HepG2 (cell line): Measurements from ENCODE around the gene CPT1C. TPM values are rescaled to one million over a fixed set of nuclear protein-coding genes. Genes with fewer than 3 reads are reported as not detected.
A peak's percentile ranks its signal among the peaks of the same experiment; 100 is the strongest.

Source experiments
- ATAC-seq: fragments of 200-7000 bp; cut with Tn5 transposase; 3 replicates; pipeline ENCODE4 v1.9.1; 2020; ENCODE audit warnings: mild to moderate bottlenecking, moderate library complexity
- BruUV-seq: library from RNA; stranded (reverse); fragments of 400-500 nt; replicated peaks from 2 replicates; lab custom pipeline; 2021; lab: Mats Ljungman, UMichigan
- CTCF ChIA-PET: fragments of 300-600 bp; formaldehyde crosslinking; extraction: SDS; loops from one replicate; lab custom pipeline; 2021; ENCODE audit warnings: low total read pairs, inconsistent platforms, low intra/inter-chr PET ratio; lab: Yijun Ruan, JAX
- POLR2A ChIA-PET: fragments of 350-600 bp; sonication (Branson Sonifier 250); formaldehyde crosslinking; loops from one replicate; lab custom pipeline; 2020; ENCODE audit warnings: antibody characterized with exemption, inconsistent platforms; lab: Yijun Ruan, JAX
- DNase-seq: peaks from one replicate; pipeline ENCODE4 v3.0.0-alpha.2; 2015; ENCODE audit warnings: low spot score
- FAIRE-seq: peaks from 3 replicates; lab custom pipeline; 2011; peaks lifted over from hg19 to GRCh38; lab: Jason Lieb, UNC
- H2AFZ ChIP-seq: one replicate; pipeline ENCODE4 v1.6.1; 2011; ENCODE audit warnings: low read length, inconsistent platforms
- H3K27ac ChIP-seq: fragments of 300-600 bp; 3 replicates; pipeline ENCODE4 v1.8.0; 2011; ENCODE audit warnings: mixed run types, mild to moderate bottlenecking, mixed read lengths, low read length, inconsistent platforms; ENCODE audit not compliant: insufficient read depth; ENCODE audit errors: extremely low read length
- H3K27me3 ChIP-seq, 2 experiments: fragments of 200-600 bp in 1 of 2; 2 replicates in 1 of 2; 3 replicates in 1 of 2; pipeline versions ENCODE4 v1.6.0 to v1.8.0; 2011; ENCODE audit warnings: low read length in 2 of 2, mild to moderate bottlenecking in 2 of 2, moderate library complexity in 2 of 2, inconsistent platforms in 1 of 2; ENCODE audit not compliant: insufficient read depth in 2 of 2, control insufficient read depth in 1 of 2
- H3K36me3 ChIP-seq, 2 experiments: fragments of 200-600 bp in 1 of 2; replicated peaks in 1 of 2; 2 replicates in 1 of 2; 3 replicates in 1 of 2; pipeline versions ENCODE4 v1.5.1 to v1.8.0; 2011; ENCODE audit warnings: low read length in 2 of 2, inconsistent platforms in 1 of 2; ENCODE audit not compliant: insufficient read depth in 2 of 2, control insufficient read depth in 1 of 2
- H3K4me1 ChIP-seq: 2 replicates; pipeline ENCODE4 v1.5.1; 2012; ENCODE audit warnings: low read length, inconsistent platforms; ENCODE audit not compliant: insufficient read depth
- H3K4me2 ChIP-seq: 2 replicates; pipeline ENCODE4 v1.6.0; 2011; ENCODE audit warnings: low read depth, low read length, inconsistent platforms
- H3K4me3 ChIP-seq, 3 experiments: fragments of 200-600 bp in 1 of 3; sonication (generic), shearing (Covaris generic) in 1 of 3; replicated peaks in 1 of 3; 2 replicates each; pipeline ENCODE4 v1.5.1; 2011 to 2016; ENCODE audit warnings: low read length in 3 of 3, inconsistent platforms in 2 of 3, low read depth in 2 of 3, mild to moderate bottlenecking in 2 of 3, control low read depth in 1 of 3, mixed read lengths in 1 of 3; ENCODE audit not compliant: insufficient read depth in 1 of 3
- H3K79me2 ChIP-seq: one replicate; pipeline ENCODE4 v1.6.1; 2011; ENCODE audit warnings: low read length, inconsistent platforms; ENCODE audit not compliant: insufficient read depth
- H3K9ac ChIP-seq: 2 replicates; pipeline ENCODE4 v1.6.0; 2011; ENCODE audit warnings: mild to moderate bottlenecking, low read depth, low read length, inconsistent platforms; ENCODE audit not compliant: insufficient read depth
- H3K9me3 ChIP-seq: 2 replicates; pipeline ENCODE4 v1.5.1; 2012; ENCODE audit warnings: mild to moderate bottlenecking, low read length
- H4K20me1 ChIP-seq: 2 replicates; pipeline ENCODE4 v1.6.0; 2011; ENCODE audit warnings: inconsistent platforms, mild to moderate bottlenecking, low read length, moderate library complexity; ENCODE audit not compliant: insufficient read depth
- CEBPG ChIP-seq: IDR thresholded peaks from 2 replicates; pipeline ENCODE4 v1.6.1; 2016
- CENPBD1 ChIP-seq: sonication (generic); formaldehyde crosslinking; IDR thresholded peaks from 2 replicates; pipeline ENCODE4 v1.8.0; 2022; ENCODE audit warnings: missing genetic modification reagents, low read depth, mild to moderate bottlenecking, borderline replicate concordance
- EZH2 ChIP-seq: conservative IDR thresholded peaks from 2 replicates; pipeline ENCODE4 v1.6.1; 2012; ENCODE audit warnings: mild to moderate bottlenecking, low read depth, low read length, moderate library complexity
- FOXM1 ChIP-seq: sonication (generic); formaldehyde crosslinking; IDR thresholded peaks from 2 replicates; pipeline ENCODE4 v1.5.0; 2020; ENCODE audit warnings: missing genetic modification reagents
- KLF9 ChIP-seq: IDR thresholded peaks from 2 replicates; pipeline ENCODE4 v1.6.1; 2016; ENCODE audit warnings: low read depth
- MBD4 ChIP-seq: IDR thresholded peaks from 2 replicates; pipeline ENCODE4 v1.6.1; 2012; ENCODE audit warnings: low read length, inconsistent platforms, borderline replicate concordance
- RAD51 ChIP-seq: fragments of 450-650 bp; IDR thresholded peaks from 2 replicates; pipeline ENCODE4 v1.6.1; 2016; ENCODE audit warnings: borderline replicate concordance
- TAF1 ChIP-seq: sonication (generic); formaldehyde crosslinking; IDR thresholded peaks from 2 replicates; pipeline ENCODE4 v1.4.0; 2020; ENCODE audit warnings: missing genetic modification reagents
- TCF12 ChIP-seq, 2 experiments: fragments of 450-650 bp in 1 of 2; sonication (generic) in 1 of 2; formaldehyde crosslinking in 1 of 2; IDR thresholded peaks; 2 replicates each; pipeline versions ENCODE4 v1.6.1 to v1.8.0; 2017 to 2022; ENCODE audit warnings: antibody characterized with exemption in 1 of 2, mild to moderate bottlenecking in 1 of 2, missing genetic modification reagents in 1 of 2, moderate library complexity in 1 of 2
- U2AF2 ChIP-seq: fragments of 200-400 bp; formaldehyde crosslinking; IDR thresholded peaks from 2 replicates; pipeline ENCODE4 v1.6.1; 2017; ENCODE audit warnings: low read depth, mild to moderate bottlenecking, low read length
- ZBTB38 ChIP-seq: sonication (generic); formaldehyde crosslinking; IDR thresholded peaks from 2 replicates; pipeline ENCODE4 v1.5.1; 2020; ENCODE audit warnings: mild to moderate bottlenecking, missing genetic modification reagents
- ZNF317 ChIP-seq: sonication (generic); formaldehyde crosslinking; IDR thresholded peaks from 2 replicates; pipeline ENCODE4 v1.5.0; 2020; ENCODE audit warnings: mild to moderate bottlenecking, missing genetic modification reagents
- ZNF484 ChIP-seq: sonication (generic); formaldehyde crosslinking; IDR thresholded peaks from 2 replicates; pipeline ENCODE4 v1.5.1; 2020; ENCODE audit warnings: mild to moderate bottlenecking, low read depth, missing genetic modification reagents, borderline replicate concordance
- ZNF547 ChIP-seq: sonication (generic); formaldehyde crosslinking; IDR thresholded peaks from 2 replicates; pipeline ENCODE4 v1.5.1; 2020; ENCODE audit warnings: mild to moderate bottlenecking, missing genetic modification reagents
- ZNF678 ChIP-seq: sonication (generic); formaldehyde crosslinking; IDR thresholded peaks from 2 replicates; pipeline ENCODE4 v1.4.0; 2020; ENCODE audit warnings: mild to moderate bottlenecking, missing genetic modification reagents
- ZNF850 ChIP-seq: sonication (generic); formaldehyde crosslinking; conservative IDR thresholded peaks from 2 replicates; pipeline ENCODE4 v1.9.0; 2021; ENCODE audit warnings: mild to moderate bottlenecking, missing genetic modification reagents
- ZNF891 ChIP-seq: sonication (generic); formaldehyde crosslinking; IDR thresholded peaks from 2 replicates; pipeline ENCODE4 v1.5.0; 2020; ENCODE audit warnings: mild to moderate bottlenecking, missing genetic modification reagents
- ZSCAN22 ChIP-seq: sonication (generic); formaldehyde crosslinking; IDR thresholded peaks from 2 replicates; pipeline ENCODE4 v1.4.0; 2020; ENCODE audit warnings: mild to moderate bottlenecking, missing genetic modification reagents
- WGBS: methylation state at CpG from one replicate; pipeline ENCODE4 v1.1.6; 2017; ENCODE audit warnings: low lambda C conversion rate; 5-methylcytosine and 5-hydroxymethylcytosine counted together
- in situ Hi-C: cut with HindIII; loops from 2 replicates; pipeline ENCODE4 v1.10.0; 2017; ENCODE audit warnings: low pct_unique_long_range_greater_than_20kb; ENCODE audit not compliant: extremely low pct_ligation_motif_present
- intact Hi-C: fragments of 100-400 bp; cut with micrococcal nuclease; formaldehyde crosslinking; loops from one replicate; pipeline ENCODE4 v1.10.0; 2022; ENCODE audit not compliant: unreplicated experiment
- polyA plus RNA-seq, 8 experiments: library from polyadenylated mRNA; depleted of rRNA in 3 of 8; stranded (reverse) in 7 of 8; unstranded in 1 of 8; fragments of >200 nt; fragmentation: Illumina TruSeq in 4 of 8; extraction: Trizol in 4 of 8; gene quantifications; 2 replicates each; pipeline versions ENCODE4 v1.2.1 to v1.2.3, GENCODE V29; 2011 to 2016; ENCODE audit warnings: low read depth in 4 of 8, missing spikeins in 1 of 8, mixed read lengths in 1 of 8; ENCODE audit not compliant: insufficient read depth in 1 of 8
- total RNA-seq, 5 experiments: library from RNA; depleted of rRNA; stranded (reverse); fragments of >200 nt; fragmentation: Illumina TruSeq; extraction: Trizol; gene quantifications; 2 replicates each; pipeline ENCODE4 v1.2.3, GENCODE V29; 2016; ENCODE audit warnings: low read depth in 1 of 5
- TF ChIP-seq, protein P1 (sequence below): sonication (generic); formaldehyde crosslinking; IDR thresholded peaks from 2 replicates; pipeline ENCODE4 v1.9.0; 2022; ENCODE audit warnings: low read depth, missing genetic modification reagents
- TF ChIP-seq, protein P2 (sequence below): sonication (generic); formaldehyde crosslinking; IDR thresholded peaks from 2 replicates; pipeline ENCODE4 v1.4.0; 2020; ENCODE audit warnings: low read depth, mild to moderate bottlenecking, missing genetic modification reagents

The CPT1C gene
- total and polyA plus RNA-seq, 2 of the 13 experiments (the other 11 are each of a cell fraction or from before 2014, with no cell fraction given), result 0.18 TPM; not detected in 1

GRCh38 chr19:49672131-49672919, 18.6 kb upstream of the CPT1C start (continued):
- TF ChIP-seq ZNF317 (CRISPR knock-in tag), result peak; percentile 67; the same call in 1 of the 2 replicates
- no peak for TF ChIP-seq TCF12 (IDR thresholded peaks at IDR 0.05)
- peak; percentile 69; the same call in 1 of the 2 replicates for TF ChIP-seq TCF12 (CRISPR knock-in tag; IDR thresholded peaks at IDR 0.05)
- TF ChIP-seq FOXM1 (CRISPR knock-in tag), result no peak
- no peak for TF ChIP-seq ZSCAN22
- TF ChIP-seq TAF1, result peak; percentile 63; the same call in 1 of the 2 replicates
- TF ChIP-seq MBD4, result no peak
- TF ChIP-seq KLF9 (CRISPR knock-in tag), result no peak
- TF ChIP-seq CEBPG, result no peak
- no peak for TF ChIP-seq ZNF678 (CRISPR knock-in tag)
- TF ChIP-seq ZBTB38, result peak; percentile 40; the same call in 1 of the 2 replicates
- TF ChIP-seq CENPBD1 (CRISPR knock-in tag), result no peak

GRCh38 chr19:49676136-49676783, 14.7 kb upstream of the CPT1C start:
- peak overlapping the region; percentile 35 to 99 (median 51); a peak in 5 of 6 replicates for H3K4me3 ChIP-seq
- peaks cover 32% of the 10 kb centered on the region for H4K20me1 ChIP-seq
- peak overlapping the region; percentile 95 for H3K9ac ChIP-seq
- FAIRE-seq (no peak), ATAC-seq (0 out of 3 replicates have a peak, but pooled peaks have one; percentile 4), DNase-seq (peak; percentile 80)
- TSS peak; percentile 71 for BruUV-seq
- ChIA-PET POLR2A (interaction anchor here (0.6 to 3.8 kb wide), 35 partner anchors 9 to 683 kb away, joined by 3 to 77 read pairs (median 4); partner anchors contain the start of genes ADM5, AKT1S1, AP2A1 and BCL2L12), CTCF (interaction anchor here (0.6 kb wide), 1 partner anchor 33 kb away, joined by 3 read pairs; no protein-coding TSS in a partner anchor)
- peak overlapping the region; percentile 77 for H3K4me2 ChIP-seq
- H3K9me3 ChIP-seq, result no peaks in the 10 kb centered on the region
- peaks cover 47% of the 10 kb centered on the region for H3K4me1 ChIP-seq
- no peaks in the 10 kb centered on the region; a peak in 1 of 5 replicates for H3K27me3 ChIP-seq
- peaks cover 37% of the 10 kb centered on the region for H3K79me2 ChIP-seq
- 36% methylated on average over 27 of the region's 27 CpGs for WGBS
- H2AFZ ChIP-seq, result peak overlapping the region; percentile 97
- in situ Hi-C loops (loop anchor here (10.0 kb wide), 1 partner anchor 81 kb away; the partner anchor contains the start of gene PRR12), intact Hi-C loops (loop anchor here (2.0 to 5.0 kb wide), 2 partner anchors 34 to 95 kb away; partner anchors contain the start of genes NOSIP, PRRG2, RRAS and SCAF1)
- H3K27ac ChIP-seq, result peak overlapping the region; percentile 95
- peaks cover 0 to 8% of the 10 kb centered on the region in 2 experiments; a peak in 3 of 5 replicates for H3K36me3 ChIP-seq
- TF ChIP-seq, protein P1, sequence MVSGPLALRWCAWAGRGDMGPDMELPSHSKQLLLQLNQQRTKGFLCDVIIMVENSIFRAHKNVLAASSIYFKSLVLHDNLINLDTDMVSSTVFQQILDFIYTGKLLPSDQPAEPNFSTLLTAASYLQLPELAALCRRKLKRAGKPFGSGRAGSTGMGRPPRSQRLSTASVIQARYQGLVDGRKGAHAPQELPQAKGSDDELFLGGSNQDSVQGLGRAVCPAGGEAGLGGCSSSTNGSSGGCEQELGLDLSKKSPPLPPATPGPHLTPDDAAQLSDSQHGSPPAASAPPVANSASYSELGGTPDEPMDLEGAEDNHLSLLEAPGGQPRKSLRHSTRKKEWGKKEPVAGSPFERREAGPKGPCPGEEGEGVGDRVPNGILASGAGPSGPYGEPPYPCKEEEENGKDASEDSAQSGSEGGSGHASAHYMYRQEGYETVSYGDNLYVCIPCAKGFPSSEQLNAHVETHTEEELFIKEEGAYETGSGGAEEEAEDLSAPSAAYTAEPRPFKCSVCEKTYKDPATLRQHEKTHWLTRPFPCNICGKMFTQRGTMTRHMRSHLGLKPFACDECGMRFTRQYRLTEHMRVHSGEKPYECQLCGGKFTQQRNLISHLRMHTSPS (CRISPR knock-in tag), result no peak
- TF ChIP-seq ZNF547 (CRISPR knock-in tag) (no peak), ZNF484 (CRISPR knock-in tag) (no peak), U2AF2 (no peak), ZNF891 (CRISPR knock-in tag) (0 out of 2 replicates have a peak, but pooled peaks have one; percentile 33), EZH2 (no peak), ZNF317 (CRISPR knock-in tag) (no peak), RAD51 (no peak), ZNF850 (CRISPR knock-in tag) (no peak)
- TF ChIP-seq, protein P2, sequence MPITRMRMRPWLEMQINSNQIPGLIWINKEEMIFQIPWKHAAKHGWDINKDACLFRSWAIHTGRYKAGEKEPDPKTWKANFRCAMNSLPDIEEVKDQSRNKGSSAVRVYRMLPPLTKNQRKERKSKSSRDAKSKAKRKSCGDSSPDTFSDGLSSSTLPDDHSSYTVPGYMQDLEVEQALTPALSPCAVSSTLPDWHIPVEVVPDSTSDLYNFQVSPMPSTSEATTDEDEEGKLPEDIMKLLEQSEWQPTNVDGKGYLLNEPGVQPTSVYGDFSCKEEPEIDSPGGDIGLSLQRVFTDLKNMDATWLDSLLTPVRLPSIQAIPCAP (CRISPR knock-in tag), result no peak
